HG02642 (cell line): Measurements from ENCODE around the gene ZNF793.

Source experiments
- ATAC-seq: cut with Tn5 transposase; IDR thresholded peaks from one replicate; pipeline ENCODE4 v1.9.1; 2021; ENCODE audit warnings: mild to moderate bottlenecking; ENCODE audit not compliant: unreplicated experiment, poor library complexity

ZNF793 gene

DNA sequence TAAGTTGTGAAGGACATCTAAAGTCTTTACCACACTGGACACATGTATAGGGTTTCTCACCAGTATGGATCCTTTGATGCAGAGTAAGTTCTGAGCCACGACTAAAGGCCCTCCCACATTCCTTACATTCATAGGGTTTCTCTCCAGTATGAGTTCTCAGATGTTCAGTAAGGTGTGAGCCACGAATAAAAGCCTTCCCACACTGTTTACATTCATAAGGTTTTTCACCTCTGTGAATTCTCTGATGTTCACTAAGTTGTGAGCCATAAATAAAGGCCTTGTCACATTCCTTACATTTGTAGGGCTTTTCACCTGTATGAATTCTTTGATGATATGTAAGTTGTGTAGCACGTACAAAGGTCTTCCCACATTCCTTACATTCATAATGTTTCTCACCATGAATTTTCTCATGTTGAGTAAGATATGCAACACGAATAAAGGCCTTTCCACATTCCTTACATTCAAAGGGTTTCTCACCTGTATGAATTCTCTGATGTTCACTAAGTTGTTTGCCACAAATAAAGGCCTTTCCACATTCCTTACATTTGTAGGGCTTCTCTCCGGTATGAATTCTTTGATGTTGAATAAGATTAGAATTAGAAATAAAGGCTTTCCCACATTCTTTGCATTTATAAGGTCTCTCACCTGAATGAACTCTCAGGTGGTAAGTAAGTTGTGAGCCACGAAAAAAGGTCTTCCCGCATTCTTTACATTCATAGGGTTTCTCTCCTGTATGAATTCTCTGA lies 58.1 kb downstream of the ZNF793 start:
- no peak for ATAC-seq

DNA sequence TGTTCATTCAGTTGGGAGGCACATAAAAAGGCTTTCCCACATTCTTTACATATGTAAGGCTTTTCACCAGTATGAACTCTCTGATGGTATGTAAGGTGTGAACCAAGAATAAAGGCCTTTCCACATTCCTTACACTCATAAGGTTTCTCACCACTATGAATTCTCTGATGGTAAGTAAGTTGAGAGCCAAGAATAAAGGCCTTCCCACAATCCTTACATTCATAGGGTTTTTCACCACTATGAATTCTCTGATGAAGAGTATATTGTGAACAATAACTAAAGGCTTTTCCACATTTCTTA lies 58.6 kb downstream of the ZNF793 start:
- no peak for ATAC-seq

- no peak for ATAC-seq
Measured at GRCh38 chr19:37572203-37572602, 65.5 kb downstream of the ZNF793 start.

- no peak for ATAC-seq
Measured at GRCh38 chr19:37583340-37583739, 76.6 kb downstream of the ZNF793 start.
